Colon (tissue), 2 donors: ENCODE measurements around the gene DISP3.

Source experiments
- FAIRE-seq: peaks from 2 replicates; lab custom pipeline; 2012; peaks lifted over from hg19 to GRCh38; lab: Jason Lieb, UNC
- donor health status: control.
- donor health status: control.

Gene DISP3

GRCh38 chr1:11456965-11457364 lies 22.0 kb upstream of the DISP3 start:
- no peak for FAIRE-seq

- no peak for FAIRE-seq
Measured at GRCh38 chr1:11458811-11459275, 20.1 kb upstream of the DISP3 start.

- FAIRE-seq, result no peak
Measured at GRCh38 chr1:11461531-11462137, 17.3 kb upstream of the DISP3 start.

DNA sequence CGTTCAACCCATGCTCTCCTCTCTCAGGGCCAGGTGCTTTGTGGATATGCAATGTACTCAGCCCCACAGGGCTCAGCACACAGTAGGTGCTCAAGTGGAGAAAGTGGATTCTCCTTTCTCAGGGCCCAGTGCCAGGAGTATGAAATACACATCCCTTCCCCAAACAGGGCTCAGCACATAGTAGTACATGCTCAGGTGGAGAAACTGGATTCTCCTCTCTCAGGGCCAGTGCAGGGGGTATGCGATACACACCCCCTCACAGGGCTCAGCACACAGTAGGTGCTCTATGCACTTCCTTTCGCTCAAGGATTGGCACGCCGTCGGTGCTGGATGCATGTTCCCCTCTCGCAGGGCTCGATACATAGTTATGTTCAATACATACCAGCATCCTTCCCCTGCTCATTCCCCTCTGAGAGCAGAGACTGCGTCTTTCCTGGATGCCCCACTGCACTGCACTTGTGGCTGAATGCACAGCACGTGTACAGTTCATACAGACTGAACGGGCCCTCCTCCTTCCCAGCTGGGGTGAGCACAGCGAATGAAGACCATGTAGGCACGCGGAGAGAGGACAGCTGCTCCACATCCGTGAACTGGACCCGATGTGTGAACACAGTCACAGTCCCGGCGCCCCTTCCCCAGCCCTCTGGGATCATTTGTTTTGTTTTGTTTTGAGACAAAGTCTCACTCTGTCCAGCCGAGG lies 16.6 kb upstream of the DISP3 start:
- FAIRE-seq, result no peak

DNA sequence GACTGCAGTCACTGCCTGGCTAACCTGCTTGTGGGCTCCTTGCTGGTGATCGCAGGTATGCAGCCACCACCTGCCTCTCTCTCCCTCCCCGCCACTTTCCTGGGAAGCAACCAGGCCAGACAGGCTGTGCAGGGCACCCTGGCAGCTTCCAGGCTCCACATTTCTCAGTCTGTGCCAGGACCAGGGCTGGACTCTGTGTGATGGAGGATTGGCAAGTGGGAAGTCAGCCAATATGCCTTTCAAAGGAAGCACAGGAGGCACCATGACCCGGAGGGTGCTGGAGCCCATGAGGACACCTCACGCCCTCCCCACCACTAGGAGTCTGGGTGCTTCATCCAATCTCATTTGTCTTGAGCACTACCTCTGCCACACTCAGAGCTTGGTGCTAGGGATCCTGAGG lies 15.8 kb upstream of the DISP3 start:
- FAIRE-seq, result no peak

- no peak for FAIRE-seq
Measured at GRCh38 chr1:11465307-11465706, 13.6 kb upstream of the DISP3 start.

DNA sequence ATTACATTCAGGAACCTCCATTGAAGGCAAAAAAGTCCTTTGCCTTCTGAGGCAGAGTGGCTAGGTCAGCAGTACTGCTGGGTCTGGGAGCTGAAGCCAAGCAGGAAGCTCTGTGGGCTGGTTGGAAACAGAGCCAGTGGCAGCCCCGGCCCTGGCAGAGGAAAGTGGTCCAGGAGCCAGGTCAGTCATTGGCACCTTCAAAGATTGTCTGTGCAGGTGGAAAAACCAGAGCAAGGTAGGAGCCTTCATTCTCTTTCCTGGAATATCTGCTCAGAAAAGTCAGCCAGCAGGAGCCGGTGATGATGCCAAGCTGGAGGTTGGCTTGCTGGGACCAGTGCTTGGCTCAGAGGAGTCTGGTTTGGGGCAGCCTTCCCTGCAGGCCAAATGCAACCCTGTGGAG lies 12.5 kb upstream of the DISP3 start:
- FAIRE-seq, result no peak

GRCh38 chr1:11468878-11469277 lies 10.1 kb upstream of the DISP3 start:
- FAIRE-seq, result no peak

DNA sequence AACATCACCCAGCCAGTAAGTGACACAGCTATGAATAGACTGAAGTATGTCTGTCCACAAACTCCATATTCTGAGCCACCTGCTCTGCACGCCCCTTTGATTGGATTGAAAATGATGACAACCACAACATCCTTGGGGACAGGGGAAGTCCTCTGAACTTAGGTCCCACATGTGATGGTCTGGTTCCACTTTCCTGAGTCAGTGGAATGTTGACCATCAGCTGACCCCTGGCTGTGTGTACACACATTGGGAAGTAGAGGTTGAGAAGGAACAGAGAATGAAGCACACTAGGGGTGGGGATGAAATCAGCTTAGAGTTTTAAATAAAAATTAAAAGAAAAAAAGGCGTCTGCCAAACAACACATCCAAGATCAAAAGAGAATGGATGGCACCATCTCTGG lies 8.0 kb upstream of the DISP3 start:
- no peak for FAIRE-seq

- no peak for FAIRE-seq
Measured at GRCh38 chr1:11471473-11471872, 7.5 kb upstream of the DISP3 start.

DNA sequence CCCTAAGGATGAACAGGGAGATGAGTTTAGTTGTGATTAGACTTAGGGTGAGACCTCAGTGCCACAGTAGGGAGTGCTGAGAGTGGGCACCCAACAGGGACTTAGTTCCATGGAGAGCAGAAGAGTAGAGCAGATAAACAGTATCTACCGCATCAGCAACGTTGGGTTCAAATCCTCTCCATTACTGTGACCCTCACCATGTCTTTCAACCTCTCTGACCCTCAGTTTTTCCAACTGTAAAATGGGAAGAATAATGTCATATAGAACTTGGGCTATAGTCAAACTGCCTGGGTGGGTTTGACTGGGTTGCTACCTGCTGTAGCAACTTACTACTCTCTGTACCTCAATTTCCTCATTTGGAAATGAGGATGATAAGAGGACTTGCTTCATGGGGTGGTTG lies 6.7 kb upstream of the DISP3 start:
- no peak for FAIRE-seq

DNA sequence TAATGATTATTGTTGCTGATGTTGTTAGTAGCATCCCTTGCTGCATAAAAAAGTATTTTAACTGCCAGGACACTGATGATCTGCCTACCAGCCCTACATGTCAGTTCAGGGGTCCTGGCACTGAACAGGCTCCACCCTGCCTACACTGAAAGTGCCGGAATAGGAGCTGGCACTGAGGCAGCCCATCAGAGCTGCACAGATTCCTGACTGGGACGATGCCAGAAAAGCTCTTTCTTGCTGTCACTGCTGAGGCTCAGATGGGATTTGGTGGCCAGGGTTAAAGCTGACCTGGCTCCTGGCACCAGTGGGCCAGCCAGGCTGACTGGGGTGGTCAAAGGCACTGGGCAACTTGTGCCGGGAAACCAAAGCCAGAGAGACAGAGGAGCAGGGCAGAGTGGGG lies 6.2 kb upstream of the DISP3 start:
- no peak for FAIRE-seq

DNA sequence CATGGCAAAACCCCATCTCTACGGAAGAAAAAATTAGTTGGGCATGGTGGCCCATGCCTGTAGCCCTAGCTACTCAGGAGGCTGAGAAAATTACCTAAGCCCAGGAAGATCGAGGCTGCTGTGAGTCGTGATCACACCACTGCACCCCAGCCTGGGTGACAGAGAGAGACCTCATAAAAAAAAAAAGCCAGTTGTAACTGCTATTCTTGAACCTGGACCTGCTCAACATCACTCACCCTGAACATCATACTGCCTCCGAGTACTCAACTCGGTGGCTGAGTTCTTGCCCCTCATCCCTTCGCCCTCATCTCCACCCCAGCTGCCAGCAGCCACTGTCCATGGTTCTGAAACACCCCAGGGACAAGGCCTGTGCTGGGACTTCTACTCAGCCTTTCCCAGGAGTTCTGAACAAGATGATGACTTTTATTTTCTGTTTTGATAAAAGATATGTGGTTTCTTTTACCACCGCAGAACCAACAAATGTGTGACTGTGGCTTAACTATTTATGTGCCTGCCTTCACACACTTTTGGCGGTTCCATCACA lies 5.4 kb upstream of the DISP3 start:
- FAIRE-seq, result no peak

DNA sequence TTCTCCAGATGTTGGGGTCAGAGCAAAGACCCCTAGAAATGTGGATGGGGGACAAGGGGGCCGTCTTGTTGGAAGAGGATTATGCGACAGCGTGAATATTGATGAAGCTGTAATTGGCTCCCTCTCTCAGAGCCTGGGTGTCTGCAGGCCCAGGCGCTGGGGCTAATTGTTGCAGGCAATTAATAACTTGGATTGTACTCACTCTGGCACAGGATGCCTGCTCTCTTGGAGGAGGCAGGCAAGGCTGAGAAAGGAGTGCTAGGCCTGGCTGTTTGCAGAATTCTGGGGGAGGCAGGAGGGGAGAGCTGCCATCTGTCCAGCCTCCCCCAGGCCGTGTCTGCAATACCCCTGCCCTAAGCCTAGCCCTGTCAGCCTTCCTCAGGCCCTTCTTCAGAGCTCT lies 4.1 kb upstream of the DISP3 start:
- FAIRE-seq, result no peak

GRCh38 chr1:11475748-11476147 lies 3.2 kb upstream of the DISP3 start:
- FAIRE-seq, result no peak

GRCh38 chr1:11479375-11479979 lies 522 bp downstream of the DISP3 start:
- FAIRE-seq, result no peak

DNA sequence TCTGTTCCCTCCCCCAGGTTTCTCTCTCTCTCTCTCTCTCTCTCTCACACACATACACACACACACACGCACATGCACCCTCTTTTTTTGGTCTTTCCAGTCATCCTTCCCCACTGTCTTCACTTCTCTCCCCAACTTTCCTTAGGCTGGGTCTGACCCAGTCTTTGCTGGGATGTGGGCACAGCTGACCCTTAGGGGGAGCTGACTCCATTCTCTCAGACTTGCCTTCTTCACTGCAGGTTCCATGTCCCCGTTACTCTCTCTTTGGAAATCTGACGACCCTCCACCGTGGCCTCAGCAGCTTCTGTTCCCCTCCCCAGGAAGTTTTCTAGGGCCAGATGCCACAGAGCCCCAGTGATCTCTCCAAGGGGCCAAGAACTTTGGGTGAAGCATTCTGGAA lies 2.1 kb downstream of the DISP3 start:
- FAIRE-seq, result no peak

GRCh38 chr1:11482198-11482597 lies 3.2 kb downstream of the DISP3 start:
- no peak for FAIRE-seq

GRCh38 chr1:11482701-11483479 lies 3.9 kb downstream of the DISP3 start:
- FAIRE-seq, result no peak

GRCh38 chr1:11483581-11484320 lies 4.8 kb downstream of the DISP3 start:
- FAIRE-seq, result no peak

- FAIRE-seq, result no peak
Measured at GRCh38 chr1:11484321-11484655, 5.3 kb downstream of the DISP3 start.

DNA sequence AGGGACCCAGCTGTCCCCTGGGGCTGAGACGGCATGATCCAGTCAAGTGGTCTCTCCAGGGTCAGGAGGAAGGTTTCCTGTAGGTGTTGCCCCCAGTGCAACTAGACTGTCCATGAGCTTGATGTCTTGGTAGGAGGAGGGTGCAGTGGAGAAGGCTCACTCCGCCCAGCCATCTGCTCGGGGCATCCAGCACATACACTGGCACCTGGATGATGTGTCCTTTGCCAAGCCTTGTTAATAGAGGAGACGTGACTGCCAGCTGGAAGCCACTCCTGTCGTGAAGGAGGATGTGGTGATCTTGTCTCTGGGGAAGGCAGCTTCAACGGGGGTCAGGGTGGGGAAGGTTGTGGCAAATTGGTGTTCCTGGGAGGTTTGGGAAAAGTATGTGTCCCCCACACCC lies 6.2 kb downstream of the DISP3 start:
- FAIRE-seq, result no peak
